Measurements from ENCODE around the gene ADGRF4. TPM values are rescaled to one million over a fixed set of nuclear protein-coding genes. Genes with fewer than 3 reads are reported as not detected.

The ADGRF4 gene
- total and polyA plus RNA-seq, 2 donors (not counting 3 experiments of a cell fraction or from before 2014, with no cell fraction given), result not detected

GRCh38 chr6:47654255-47654654, 44.1 kb upstream of the ADGRF4 start:
- Histone ChIP-seq H3K9me1 (replicated peaks; ENCODE audit: control insufficient read depth, extremely low read depth, insufficient read depth, low read length) (no peaks in the 10 kb centered on the region), H3K9me3 (replicated peaks; ENCODE audit: control insufficient read depth, insufficient read depth, low read length) (no peaks in the 10 kb centered on the region), H3K4me2 (ENCODE audit: insufficient read depth, low read length) (no peak overlapping the region), H4K20me1 (replicated peaks; ENCODE audit: control insufficient read depth, extremely low read depth, insufficient read depth, low read length) (no peaks in the 10 kb centered on the region), H2AFZ (ENCODE audit: low read depth, low read length) (no peak overlapping the region), H3K27me3 (ENCODE audit: control insufficient read depth in 2 of 2, insufficient read depth in 2 of 2, low read length in 2 of 2) (peaks cover 0 to 2% of the 10 kb centered on the region in 2 experiments), H3K27ac (ENCODE audit: insufficient read depth, low read depth, low read length) (no peak overlapping the region), H3K9ac (replicated peaks; ENCODE audit: extremely low read depth, insufficient read depth, low read length) (no peak overlapping the region), H3K4me1 (ENCODE audit: control insufficient read depth, extremely low read depth, insufficient read depth, low read length) (peaks cover 11% of the 10 kb centered on the region), H3K4me3 (replicated peaks in 1 of 3; ENCODE audit: insufficient read depth in 1 of 3, low read depth in 1 of 3, low read length in 3 of 3) (no peak overlapping the region), H3K79me2 (ENCODE audit: control insufficient read depth, insufficient read depth, low read length) (no peaks in the 10 kb centered on the region), H3K36me3 (ENCODE audit: control insufficient read depth in 2 of 2, extremely low read depth in 1 of 2, insufficient read depth in 2 of 2, low read length in 2 of 2) (no peaks in the 10 kb centered on the region)
- CTCF ChIA-PET, result no interaction called here
- POLR2A ChIA-PET, result no interaction called here
- BruUV-seq (replicated peaks), result no TSS peak
- FAIRE-seq (no peak), DNase-seq (ENCODE audit: low read depth, low spot score) (no peak)
- TF ChIP-seq EZH2 (IDR thresholded peaks at IDR 0.05; ENCODE audit: borderline replicate concordance, low read depth, low read length, severe bottlenecking) (no peak), JUN (IDR thresholded peaks at IDR 0.05; ENCODE audit: borderline replicate concordance, insufficient read depth, insufficient read length, low read depth) (no peak), GATA2 (IDR thresholded peaks at IDR 0.05; ENCODE audit: insufficient read depth, insufficient read length, low read depth, low read length) (no peak), POLR2AphosphoS5 (IDR thresholded peaks at IDR 0.05; ENCODE audit: insufficient read depth, low read depth, low read length) (no peak), MYC (IDR thresholded peaks at IDR 0.05; ENCODE audit: low read depth, low read length) (no peak), MAX (IDR thresholded peaks at IDR 0.05; ENCODE audit: insufficient read depth, insufficient read length) (no peak), CTCF (IDR thresholded peaks at IDR 0.05; ENCODE audit: extremely low read depth in 1 of 2, insufficient read depth in 1 of 2, low read depth in 1 of 2, low read length in 2 of 2) (no peak), FOS (IDR thresholded peaks at IDR 0.05; ENCODE audit: borderline replicate concordance, insufficient read depth, low read length) (no peak), POLR2A (IDR thresholded peaks at IDR 0.05; ENCODE audit: low read depth, low read length) (no peak)
- dilution Hi-C loops (cut with MboI; ENCODE audit: extremely low pct_ligation_motif_present, low sequenced_read_pairs) (no loop called here), intact Hi-C loops (cut with micrococcal nuclease) (loop anchor here (5.0 kb wide), 1 partner anchor 128 kb away; the partner anchor contains the start of gene OPN5)

Measured in endothelial cell of umbilical vein (primary cell).